BJ (cell line): ENCODE measurements around the gene LCN9. TPM values are rescaled to one million over a fixed set of nuclear protein-coding genes. Genes with fewer than 3 reads are reported as not detected.

ENCODE experiments used
- CTCF ChIA-PET: fragments of 350-600 bp; formaldehyde crosslinking; extraction: SDS; loops from one replicate; lab custom pipeline; 2021; ENCODE audit warnings: antibody characterized with exemption, inconsistent platforms; lab: Yijun Ruan, JAX
- POLR2A ChIA-PET: fragments of 300-600 bp; sonication (Branson Sonifier 250); formaldehyde crosslinking; extraction: SDS; loops from one replicate; lab custom pipeline; 2021; ENCODE audit warnings: antibody characterized with exemption; lab: Charles Lee
- DNase-seq: peaks from one replicate; pipeline ENCODE4 v3.0.0-alpha.2; 2011; ENCODE audit warnings: low read depth
- H3K27me3 ChIP-seq: 2 replicates; pipeline ENCODE4 v1.6.0; 2011; ENCODE audit warnings: low read length; ENCODE audit not compliant: control insufficient read depth, insufficient read depth
- H3K36me3 ChIP-seq: 2 replicates; pipeline ENCODE4 v1.5.1; 2011; ENCODE audit warnings: low read length; ENCODE audit not compliant: control insufficient read depth, insufficient read depth
- H3K4me3 ChIP-seq: 2 replicates; pipeline ENCODE4 v1.5.1; 2011; ENCODE audit warnings: low read depth, mild to moderate bottlenecking, control low read depth, low read length
- CTCF ChIP-seq: IDR thresholded peaks from 2 replicates; pipeline ENCODE4 v1.5.1; 2011; ENCODE audit warnings: low read depth, mild to moderate bottlenecking, control low read depth, inconsistent platforms, low read length, moderate library complexity; ENCODE audit not compliant: insufficient read depth
- polyA plus RNA-seq: library from polyadenylated mRNA; depleted of rRNA; stranded (reverse); fragments of >200 nt; gene quantifications from 2 replicates; pipeline ENCODE4 v1.2.3, GENCODE V29; 2011

The LCN9 gene
- polyA plus RNA-seq, 1 experiment: not detected

GRCh38 chr9:135694414-135694813, 31.3 kb downstream of the LCN9 start:
- DNase-seq: no peak
- no peak overlapping the region for H3K4me3 ChIP-seq
- POLR2A ChIA-PET: no interaction called here
- H3K36me3 ChIP-seq: no peaks in the 10 kb centered on the region
- TF ChIP-seq CTCF: no peak
- H3K27me3 ChIP-seq: no peaks in the 10 kb centered on the region
- CTCF ChIA-PET: interaction anchor here (0.7 kb wide), 1 partner anchor 102 kb away, joined by 3 read pairs; no protein-coding TSS in a partner anchor

- no peaks in the 10 kb centered on the region for H3K36me3 ChIP-seq
- no peaks in the 10 kb centered on the region for H3K27me3 ChIP-seq
- ChIA-PET CTCF (no interaction called here), POLR2A (no interaction called here)
- TF ChIP-seq CTCF: no peak
- DNase-seq: no peak
- no peak overlapping the region for H3K4me3 ChIP-seq
These were observed 31.9 kb downstream of the LCN9 start for GRCh38 chr9:135695036-135695435.

- POLR2A ChIA-PET: no interaction called here
- CTCF ChIA-PET: no interaction called here
- DNase-seq: no peak
- no peak for TF ChIP-seq CTCF
- no peaks in the 10 kb centered on the region for H3K27me3 ChIP-seq
- H3K36me3 ChIP-seq: no peaks in the 10 kb centered on the region
- H3K4me3 ChIP-seq: no peak overlapping the region
These were observed 32.5 kb downstream of the LCN9 start for GRCh38 chr9:135695642-135696041.

GRCh38 chr9:135696446-135696845, 33.3 kb downstream of the LCN9 start:
- H3K4me3 ChIP-seq: no peak overlapping the region
- ChIA-PET POLR2A (no interaction called here), CTCF (interaction anchor here (1.3 kb wide), 1 partner anchor 27 kb away, joined by 4 read pairs; no protein-coding TSS in a partner anchor)
- H3K27me3 ChIP-seq: no peaks in the 10 kb centered on the region
- no peak for DNase-seq
- no peaks in the 10 kb centered on the region for H3K36me3 ChIP-seq
- TF ChIP-seq CTCF: no peak

GRCh38 chr9:135697226-135697625, 34.1 kb downstream of the LCN9 start:
- no peaks in the 10 kb centered on the region for H3K36me3 ChIP-seq
- no peak for DNase-seq
- H3K4me3 ChIP-seq: no peak overlapping the region
- POLR2A ChIA-PET: no interaction called here
- no peaks in the 10 kb centered on the region for H3K27me3 ChIP-seq
- CTCF ChIA-PET: interaction anchor here (1.3 kb wide), 1 partner anchor 27 kb away, joined by 4 read pairs; no protein-coding TSS in a partner anchor
- TF ChIP-seq CTCF: no peak
